GM21529 (cell line): ENCODE measurements around the gene ERICH3.

Source experiments
- ATAC-seq: cut with Tn5 transposase; IDR thresholded peaks from one replicate; pipeline ENCODE4 v1.9.1; 2021; ENCODE audit not compliant: unreplicated experiment

Gene ERICH3

DNA sequence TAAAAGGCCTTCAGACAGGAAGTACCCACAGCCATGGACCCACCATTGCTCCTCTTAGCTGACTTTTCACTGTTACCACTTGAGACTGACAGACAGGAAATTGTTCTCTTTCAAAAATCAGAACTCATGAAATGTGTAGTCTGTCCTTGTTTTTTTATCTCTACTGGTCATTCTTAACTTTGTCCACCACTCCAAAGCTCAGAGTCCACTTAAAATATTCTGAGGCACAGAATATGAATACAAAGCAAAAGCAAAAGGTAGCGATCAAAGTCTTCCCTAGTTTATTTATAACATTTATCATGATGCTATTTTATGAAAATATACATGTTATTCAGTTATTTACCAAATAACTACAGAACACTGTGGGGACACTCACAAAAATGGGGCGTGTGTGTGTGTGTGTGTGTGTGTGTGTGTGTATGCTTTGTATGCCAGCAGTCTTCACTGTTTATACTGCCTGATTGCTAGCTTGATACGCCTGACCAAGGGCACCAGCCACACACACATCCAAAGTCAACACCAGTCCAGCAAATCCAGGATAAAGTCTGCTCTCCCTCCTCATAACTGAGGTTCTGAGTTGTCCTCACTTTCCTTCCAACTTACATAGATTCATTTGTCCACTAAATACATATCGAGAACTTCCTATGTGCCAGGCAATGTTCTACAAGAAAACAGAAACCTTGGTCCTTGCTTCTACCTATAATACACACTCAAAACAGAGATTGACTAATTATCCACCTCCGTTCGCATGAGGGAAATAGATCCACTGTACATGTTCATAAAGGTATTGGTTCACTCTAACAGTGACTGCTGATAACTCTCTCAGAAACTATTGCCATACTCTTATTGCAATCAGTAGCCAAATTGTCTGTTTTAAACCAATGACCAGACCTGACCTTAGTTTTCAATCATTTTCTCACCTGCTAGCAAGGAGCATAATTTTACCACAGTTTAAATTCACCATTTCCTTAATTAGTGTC, 79.4 kb downstream of the ERICH3 start:
- ATAC-seq, result no peak

DNA sequence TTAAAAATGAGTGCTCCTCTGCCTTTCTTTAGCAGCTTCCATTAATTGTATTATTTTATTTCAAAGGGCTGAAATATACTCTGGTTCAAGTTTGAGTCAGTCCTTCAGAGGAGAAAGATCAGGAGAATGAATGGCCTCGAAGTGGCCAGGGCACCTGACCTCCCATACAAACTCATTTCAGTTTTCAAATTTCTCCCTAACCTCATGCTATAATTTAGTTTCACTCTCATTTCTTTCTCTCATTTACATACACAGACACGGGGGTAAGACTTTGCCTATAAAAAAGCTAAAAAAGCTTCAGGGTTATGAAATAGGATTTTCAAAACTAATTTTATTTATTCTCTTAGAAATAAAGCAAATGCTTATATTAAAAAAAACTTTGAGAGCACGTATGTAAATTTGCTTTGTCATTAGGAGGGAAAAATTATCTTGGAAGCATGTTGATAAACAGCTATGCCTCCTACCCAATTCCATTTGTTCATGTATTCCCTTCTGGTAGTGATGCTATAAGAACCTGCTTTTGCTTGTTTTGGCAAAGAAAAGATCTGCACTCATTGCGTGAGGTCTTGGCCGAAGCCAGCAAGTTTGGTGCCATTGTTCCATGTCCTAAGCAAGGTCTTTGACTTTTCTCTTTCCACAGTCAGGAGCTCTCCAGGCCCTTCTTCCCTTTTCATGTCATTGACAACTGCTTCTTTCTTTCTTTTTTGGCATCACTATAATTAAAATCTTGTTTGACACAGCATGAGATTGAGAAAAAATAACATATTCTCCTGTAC, 80.8 kb downstream of the ERICH3 start:
- ATAC-seq, result peak; percentile 80

DNA sequence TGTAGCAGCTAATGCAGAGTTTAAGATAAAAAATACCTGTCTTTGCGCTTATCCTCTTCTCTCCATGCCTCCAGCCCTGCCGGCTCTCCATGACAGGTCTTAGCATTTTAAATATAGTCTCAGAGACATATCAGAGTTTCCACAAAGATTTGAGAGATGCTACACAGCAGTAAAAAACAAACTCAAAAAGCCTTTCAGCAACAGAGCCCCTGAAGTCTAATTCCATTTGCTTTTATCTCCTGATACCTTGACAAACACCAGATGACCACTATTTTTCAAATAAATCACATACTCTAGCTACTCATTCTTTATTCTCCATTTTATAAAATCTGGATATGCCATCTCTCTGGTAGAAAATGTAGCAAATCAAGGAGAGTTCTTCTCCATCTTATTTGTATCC, 81.6 kb downstream of the ERICH3 start:
- no peak for ATAC-seq

DNA sequence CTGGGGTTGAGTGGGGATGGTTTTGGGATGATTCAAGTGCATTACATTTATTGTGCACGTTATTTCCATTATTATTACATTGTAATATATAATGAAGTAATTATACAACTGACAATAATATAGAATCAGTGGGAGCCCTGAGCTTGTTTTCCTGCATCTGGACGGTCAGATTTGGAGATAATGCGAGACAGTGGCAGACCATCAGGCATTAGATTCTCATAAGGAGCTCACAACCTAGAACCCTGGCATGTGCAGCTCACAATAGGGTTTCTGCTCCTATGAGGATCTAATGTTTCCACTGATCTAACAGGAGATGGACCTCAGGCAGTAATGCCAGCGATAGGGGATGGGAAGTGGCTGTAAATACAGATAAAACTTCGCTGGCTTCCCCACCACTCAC, 83.3 kb downstream of the ERICH3 start:
- no peak for ATAC-seq

DNA sequence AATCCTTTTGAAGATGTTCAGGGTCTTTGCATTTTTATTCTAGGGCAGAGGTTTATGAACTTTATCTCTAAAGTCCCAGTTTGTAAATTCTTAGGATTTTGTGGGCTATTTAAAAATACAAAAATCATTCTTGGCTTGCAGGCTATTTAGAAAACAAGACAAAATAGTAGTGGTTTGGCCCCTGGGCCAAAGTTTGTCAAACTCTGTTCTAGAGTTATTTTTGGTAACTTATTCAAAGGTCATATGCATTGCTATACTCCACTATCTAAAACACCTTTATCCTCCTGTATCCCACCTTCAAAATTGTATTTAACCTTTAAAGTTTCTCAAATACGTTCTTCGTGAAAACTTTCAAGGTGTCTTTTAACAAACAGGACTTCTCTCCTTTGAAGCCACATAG, 85.7 kb downstream of the ERICH3 start:
- no peak for ATAC-seq

DNA sequence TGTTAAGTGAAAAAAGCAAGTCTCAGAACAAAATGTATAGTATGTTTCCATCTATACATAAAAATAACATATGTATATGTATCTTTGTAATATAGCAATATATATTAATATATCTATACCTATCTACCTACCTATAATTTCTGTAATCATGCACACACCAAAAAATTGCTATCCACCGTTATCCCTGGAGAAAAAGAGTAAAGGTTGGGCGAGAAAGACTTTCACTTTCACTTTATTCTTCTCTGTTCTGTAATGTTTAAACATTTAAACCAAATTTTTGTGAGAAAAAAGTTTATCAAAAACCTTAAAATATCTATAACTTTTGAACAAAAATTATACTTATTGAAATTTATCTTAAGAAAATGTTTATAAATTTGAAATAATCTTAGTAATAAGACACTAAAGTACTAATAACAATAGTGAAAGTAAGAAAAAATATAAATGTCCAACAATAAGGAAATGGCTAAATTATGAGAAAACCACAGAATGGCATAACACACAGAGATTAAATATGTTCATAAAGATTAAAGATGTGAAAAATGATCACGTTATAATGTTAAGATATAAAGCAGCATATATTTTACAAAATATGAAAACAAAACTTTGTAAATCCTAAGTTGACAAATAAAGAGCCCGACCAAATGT, 87.2 kb downstream of the ERICH3 start:
- ATAC-seq, result peak; percentile 42

DNA sequence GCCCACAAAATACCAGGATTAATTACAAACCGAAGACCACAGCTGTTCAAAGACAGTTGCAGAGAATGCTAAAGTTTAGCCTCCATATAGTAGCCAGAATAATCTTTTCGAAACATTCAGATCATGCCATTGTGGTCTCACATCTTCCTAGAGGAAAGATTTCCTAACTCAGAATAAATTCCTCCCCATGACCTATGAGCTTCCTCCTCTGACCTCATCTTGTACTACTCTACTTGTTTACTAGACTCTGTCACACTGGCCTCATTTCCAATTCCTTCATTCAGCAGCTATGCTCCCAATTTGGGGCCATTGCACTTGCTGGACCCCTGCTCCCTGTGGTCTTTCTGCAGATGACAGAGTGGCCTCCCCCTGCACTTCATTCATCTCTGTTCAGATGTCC, 89.4 kb downstream of the ERICH3 start:
- no peak for ATAC-seq

DNA sequence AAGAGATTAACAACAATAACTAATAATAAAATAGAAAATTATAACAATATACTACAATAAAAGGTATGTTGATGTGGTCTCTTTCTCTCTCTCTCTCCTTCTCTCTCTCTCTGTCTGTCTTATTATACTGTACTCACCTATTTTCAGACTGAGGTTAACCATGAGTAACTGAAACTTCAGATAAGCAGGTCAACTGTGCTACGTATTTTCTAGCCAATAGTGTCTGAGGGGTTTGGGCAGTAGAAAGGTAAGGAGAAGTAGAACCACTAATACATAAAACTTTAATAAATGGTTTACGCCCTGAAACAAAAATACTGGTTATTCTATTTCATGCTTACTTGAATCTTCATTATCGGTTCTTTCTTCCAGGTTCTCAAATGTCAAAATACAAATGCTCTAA, 90.2 kb downstream of the ERICH3 start:
- no peak for ATAC-seq

DNA sequence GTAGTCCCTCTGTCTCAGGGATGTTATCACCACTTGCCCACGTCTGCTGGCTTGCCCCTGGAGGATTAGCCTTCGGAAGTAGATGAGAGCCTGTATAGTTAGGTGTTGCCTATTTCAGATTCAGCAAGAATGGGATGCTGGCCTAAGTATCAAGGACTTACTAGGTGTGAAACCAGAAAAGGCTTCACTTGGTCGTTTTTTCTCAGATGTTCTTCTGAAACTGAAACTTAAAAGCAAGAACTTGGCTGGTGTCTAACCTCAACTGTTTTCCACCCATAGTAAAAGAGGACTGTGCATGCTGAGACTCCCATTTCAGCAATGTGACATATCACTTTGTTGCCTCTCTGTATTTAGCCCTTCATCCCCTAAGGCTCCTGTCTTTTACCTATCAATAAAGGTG, 94.2 kb downstream of the ERICH3 start:
- peak; percentile 99 for ATAC-seq

DNA sequence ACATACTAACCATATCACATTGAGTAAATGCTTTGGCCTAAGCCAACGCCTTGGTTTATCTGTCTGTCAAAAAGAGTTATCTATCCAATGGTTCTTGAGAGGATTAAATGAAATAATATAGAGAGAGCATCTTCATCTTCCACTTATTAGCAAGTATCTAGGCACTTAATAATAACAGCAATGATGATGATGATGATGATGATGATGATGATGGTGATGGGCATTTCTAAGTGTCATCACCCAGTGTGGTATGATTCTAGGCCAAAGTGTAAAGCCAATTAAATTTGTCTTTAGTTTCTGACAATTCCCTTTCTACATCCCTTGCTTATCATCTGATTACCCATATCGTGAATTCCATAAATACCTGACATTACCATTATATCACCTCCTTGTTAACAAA, 95.5 kb downstream of the ERICH3 start:
- no peak for ATAC-seq

DNA sequence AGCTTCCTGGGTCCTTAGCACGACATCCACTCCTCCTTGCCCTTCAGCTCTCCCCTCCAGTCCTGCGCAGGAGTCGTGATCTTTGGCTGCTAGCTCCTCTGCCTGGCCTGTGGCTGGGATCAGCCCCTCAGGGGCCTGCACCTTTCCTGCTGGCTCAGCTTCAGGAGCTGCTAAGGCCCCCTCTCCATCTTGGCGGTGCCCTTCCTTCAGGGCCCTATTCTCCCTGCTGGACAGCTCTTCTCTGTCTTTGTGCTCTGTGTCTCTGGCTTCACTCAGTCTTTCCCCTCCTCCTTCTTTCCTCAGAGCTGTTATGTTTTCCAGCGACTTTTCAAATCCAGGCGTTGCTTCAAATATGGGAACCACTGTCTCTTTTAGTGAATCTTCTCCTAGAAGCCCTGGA, 101.7 kb downstream of the ERICH3 start:
- ATAC-seq, result no peak

DNA sequence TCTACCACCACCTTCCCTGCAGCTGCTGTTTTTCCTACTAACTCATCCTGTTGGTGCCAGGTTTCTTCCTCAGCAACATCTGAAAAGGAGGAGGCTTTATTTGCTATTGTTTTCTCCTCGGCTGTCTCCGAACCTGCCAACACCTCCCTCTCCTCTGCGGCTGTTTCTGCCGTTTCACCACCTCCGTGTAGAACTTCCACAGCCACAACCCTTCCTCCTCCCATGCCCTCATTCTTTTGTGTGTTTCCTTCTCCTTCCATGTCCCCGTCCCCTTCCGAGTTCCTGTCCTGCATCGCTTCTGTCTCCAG, 102.1 kb downstream of the ERICH3 start:
- ATAC-seq, result no peak

DNA sequence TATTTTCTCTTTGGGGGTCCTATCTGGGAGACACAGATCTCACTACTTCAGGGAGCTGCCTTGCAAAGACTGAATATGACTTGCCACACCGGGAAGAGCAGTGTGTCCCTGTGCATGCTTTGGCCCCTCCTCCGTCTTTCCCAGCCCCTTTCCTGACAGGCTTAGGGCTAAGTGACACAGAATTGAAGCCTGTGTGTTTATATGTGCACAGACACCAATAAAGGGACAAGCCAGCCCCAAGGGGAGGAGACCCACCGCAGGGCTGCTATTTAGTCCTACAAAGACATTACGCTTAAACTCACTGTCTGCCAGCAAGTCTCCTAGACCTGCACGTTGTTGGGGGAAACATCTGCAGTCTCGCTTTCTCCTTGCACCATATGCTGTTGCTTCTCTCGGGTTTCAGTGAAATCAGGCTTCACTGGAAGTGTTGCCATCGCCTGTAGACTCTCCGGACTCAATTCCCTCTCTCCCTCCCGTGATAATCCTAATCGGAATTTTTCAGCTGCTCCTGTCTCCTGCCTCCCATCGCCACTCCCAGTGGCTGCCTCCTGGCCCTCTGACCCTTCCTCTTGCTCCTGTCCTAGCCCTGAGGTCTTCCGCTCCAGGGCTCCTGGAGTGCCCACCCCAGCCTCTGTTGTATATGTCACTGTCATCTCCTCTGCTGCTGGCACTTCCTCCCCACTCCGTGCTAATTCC, 102.6 kb downstream of the ERICH3 start:
- ATAC-seq, result no peak

DNA sequence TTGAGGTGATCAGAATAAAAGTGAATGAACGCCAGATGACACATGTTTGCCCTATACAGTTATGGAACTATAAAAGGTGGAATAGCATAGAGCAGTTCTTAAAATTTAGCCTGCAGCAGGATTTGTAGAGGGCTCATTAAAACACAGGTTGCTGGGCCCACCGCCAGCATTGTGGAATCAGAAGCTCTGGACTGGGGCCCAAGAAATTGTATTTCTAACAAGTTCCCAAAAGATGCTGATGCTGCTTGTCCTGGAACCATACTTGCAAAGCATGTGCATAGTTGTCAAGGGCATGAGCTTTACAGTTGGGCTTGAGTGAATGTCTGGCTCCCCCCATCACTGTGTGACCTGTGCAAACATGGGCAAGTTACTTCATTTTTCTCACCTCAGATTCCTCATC, 123.7 kb downstream of the ERICH3 start:
- ATAC-seq, result no peak

DNA sequence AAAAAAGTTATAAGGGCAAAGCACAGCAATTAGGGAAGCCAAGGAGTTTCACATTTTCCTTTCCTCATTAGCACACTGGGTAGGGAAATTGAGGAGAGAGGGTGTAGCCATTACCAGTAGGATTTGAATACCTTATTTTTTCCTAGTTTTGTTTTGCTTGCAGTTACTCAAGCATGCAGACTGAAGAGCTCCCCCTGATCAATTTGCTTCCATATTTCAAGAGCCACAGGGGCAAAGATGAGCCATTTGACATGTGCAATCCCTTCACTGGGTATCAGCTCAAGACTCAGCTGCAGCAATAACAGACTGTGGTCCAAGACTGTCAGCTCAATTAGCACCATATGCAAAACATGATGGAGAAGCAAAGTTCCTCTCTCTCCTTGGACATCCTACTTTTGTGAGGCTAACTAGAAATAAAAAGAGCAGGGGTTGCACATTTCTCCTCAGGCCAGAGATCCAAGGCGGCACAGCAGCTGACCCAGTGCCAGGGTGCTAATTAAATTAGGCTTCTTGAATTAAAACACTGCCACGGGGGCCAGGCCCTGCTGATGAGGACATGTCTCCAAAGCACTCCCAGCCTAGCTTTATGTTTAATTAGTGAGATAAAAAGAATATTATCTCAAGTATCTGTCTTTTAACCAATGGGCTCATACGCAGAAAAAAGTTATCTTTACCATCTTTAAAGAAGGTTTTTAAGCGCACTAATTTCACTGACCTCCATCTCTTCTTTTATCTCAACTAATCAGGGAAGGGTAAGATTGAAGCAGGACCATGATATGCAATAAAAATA, 124.4 kb downstream of the ERICH3 start:
- no peak for ATAC-seq

DNA sequence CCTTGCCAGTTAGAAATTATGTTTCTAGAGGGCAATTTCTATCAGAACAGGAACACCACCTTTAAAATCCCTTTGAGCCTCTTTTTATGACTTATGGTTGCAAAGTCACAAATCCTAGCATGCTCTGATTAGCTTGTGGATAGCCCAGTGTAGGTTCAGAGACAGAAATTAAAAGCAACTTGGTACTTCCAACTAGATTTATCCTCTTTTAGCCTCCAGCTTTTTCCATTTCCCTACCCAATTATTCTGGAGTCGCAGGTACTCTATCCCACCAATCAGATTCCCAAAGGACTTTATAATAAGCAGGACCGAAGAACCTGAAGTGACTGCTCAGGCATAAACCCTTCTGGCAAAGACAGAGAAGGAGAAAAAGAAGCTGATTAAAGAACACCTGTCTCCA, 127.8 kb downstream of the ERICH3 start:
- no peak for ATAC-seq

DNA sequence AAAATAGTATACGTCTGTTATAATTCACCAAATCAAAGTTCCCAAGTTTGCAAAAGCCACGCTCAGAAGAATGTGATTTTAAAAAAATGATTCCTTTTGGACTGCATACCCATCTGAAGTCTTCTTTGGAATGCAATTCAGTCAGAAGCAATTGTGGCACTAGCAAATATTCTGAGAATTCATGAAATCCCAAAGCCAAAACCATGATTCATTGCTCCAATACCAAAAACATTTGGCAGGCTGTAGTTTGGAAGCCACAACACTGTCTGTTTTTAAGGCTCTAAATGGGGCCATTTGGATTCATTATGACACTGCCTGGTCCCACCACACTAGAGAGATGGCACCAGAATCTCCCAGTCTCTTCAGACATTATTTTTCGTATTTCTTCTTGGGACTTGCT, 139.4 kb downstream of the ERICH3 start:
- no peak for ATAC-seq

DNA sequence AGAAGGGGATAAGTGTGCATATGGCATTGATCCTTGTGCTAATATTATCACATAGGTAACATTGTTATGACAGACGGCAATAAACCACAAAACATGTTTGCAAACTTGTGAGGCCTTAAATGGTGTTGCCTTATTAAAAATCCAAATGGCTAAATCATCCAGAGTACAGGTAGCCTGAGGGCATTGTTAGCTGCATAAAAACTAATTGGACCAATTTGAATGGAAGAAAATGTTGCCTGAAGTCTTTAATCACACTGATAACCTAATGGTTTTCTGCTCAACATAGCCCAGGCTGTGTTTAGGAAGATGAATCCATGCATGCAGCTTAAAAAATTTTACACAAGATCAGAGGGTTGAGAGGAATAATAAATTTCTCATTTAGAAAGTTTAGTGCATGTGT, 141.8 kb downstream of the ERICH3 start:
- no peak for ATAC-seq

DNA sequence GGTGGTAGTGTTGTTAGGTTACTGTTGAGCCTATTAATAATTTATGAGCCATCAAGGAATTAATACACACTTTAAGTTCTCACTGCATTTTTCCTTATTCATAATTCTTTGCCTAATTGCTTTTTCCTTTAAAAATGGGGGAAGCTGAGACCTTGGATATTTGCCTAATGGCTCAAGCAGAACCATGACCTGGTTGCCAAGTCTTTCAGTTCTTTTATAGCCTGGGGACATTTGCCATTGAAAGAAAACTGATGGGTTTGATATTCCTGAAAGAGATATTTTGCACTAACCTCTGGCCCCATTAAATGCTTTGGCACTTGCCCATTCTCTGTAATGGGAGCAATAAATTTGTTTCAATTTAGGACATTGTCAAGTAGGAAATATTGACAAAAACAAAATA, 142.7 kb downstream of the ERICH3 start:
- ATAC-seq, result no peak

DNA sequence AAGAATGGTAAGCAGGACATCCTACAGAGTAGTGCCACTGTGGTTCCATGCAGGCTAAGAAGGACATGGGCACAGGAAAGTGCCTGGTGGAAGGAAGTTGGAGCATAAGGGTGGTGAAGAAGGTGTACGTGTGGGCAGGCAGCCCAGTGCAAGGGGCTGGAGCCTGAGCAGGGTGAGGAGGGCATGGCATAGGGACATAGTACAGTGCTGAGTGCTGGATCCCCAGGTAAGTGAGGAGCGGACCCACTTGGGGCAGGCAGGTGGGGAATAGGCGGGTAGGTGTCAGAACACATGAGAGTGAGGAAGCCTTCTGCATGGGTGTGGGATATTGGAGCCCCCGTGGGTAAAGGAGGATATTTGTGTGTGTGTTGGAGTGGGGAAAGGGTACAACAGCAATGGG, 145.5 kb downstream of the ERICH3 start:
- ATAC-seq, result no peak

DNA sequence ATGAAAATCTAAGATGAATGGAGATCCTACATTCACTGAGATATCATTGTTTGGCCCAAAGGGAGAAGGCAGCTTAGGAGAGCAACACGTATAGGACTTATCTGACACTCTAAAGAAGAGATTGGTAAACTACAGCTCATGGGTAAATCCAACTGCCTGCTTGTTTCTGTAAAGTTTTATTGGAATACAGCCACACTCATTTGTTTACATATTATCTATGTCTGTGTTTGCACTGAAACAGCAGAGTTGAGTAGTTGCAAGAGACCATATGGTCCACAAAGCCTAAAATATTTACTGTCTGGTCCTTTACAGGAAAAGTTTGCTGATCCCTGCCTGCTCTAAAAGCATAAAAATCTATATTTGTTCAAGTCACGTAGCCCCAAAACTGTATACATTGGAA, 146.9 kb downstream of the ERICH3 start:
- ATAC-seq, result no peak
